HG03571 (cell line): ENCODE measurements around the gene ETFDH.
"Not testable (repeated sequence)": the region's sequence is repeated elsewhere in the genome, so short reads cannot be mapped to it uniquely, and the experiment has no call there.

Experiments used
- ATAC-seq: cut with Tn5 transposase; IDR thresholded peaks from one replicate; pipeline ENCODE4 v1.9.1; 2021; ENCODE audit not compliant: unreplicated experiment

ETFDH gene

DNA sequence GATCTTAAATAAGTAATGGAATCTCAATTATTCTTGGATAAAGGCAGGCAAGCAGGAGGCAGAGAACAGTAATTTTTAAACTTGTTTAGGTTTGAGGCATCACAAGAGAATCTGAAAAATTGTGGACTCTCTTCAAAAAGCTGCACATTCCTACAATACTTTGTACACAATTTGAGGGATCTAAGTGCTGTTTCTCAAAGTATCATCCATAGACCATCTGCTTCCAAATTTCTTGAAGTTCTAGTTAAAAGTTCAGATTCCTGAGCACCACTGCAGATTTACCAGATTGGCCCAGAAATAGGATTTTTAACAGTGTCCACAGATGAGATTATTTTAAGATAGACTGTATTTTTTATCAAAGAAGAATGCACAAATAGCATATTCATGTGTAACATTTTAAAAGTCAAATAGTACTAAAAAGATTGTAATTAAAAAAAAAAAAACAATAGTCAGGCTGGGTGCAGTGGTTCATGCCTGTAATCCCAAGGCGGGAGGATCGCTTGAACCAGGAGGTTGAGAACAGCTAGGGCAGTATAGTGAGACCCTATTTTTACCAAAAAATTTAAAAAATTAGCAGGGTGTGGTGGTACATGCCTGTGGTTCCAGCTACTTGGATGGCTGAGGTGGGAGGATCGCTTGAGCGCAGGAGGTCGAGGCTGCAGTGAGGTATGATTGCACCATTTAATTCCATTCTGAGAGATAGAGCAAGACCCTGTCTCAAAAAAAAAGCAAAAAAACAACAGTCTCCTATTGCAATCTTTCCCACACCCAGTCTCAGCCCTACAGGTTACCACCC lies 82.5 kb downstream of the ETFDH start:
- no peak for ATAC-seq

GRCh38 chr4:158755819-158756218 lies 83.7 kb downstream of the ETFDH start:
- not testable (repeated sequence) for ATAC-seq

DNA sequence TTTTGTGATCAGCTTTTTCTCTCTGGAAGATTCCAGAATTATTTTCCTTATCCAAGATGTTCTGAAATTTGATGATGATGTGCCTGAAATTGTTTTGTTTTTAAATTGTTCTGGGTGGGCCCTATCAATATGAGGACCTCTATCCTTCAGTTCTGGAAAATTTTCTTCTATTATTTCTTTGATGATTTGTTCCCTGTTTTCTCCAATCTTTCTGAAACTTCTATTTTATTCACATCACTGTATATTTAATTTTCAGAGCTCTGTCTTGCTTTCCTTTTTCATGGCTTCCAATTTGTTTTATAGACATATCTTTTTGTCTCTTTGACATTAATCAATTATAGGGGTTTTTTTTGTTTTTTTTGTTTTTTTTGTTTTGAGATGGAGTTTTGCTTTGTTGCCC lies 84.5 kb downstream of the ETFDH start:
- no peak for ATAC-seq

DNA sequence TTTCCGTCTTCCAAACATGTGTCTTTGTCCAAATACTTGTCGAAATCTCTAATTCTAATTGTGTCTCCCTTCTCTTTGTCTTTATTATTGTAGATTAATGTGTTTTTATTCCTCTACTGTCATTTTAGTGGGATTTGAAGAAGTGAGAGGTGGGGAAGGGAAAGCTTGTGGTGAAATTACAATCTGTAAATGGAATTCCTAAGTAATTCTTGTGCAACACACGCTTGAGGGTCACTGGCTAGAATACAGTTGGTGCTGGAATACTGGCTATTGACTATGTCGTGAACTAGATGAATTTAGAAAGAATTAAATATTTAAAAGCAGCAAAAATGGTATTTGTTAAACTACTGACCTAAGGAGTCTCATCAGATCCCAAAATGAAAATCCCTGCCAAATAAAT lies 86.0 kb downstream of the ETFDH start:
- ATAC-seq: no peak

DNA sequence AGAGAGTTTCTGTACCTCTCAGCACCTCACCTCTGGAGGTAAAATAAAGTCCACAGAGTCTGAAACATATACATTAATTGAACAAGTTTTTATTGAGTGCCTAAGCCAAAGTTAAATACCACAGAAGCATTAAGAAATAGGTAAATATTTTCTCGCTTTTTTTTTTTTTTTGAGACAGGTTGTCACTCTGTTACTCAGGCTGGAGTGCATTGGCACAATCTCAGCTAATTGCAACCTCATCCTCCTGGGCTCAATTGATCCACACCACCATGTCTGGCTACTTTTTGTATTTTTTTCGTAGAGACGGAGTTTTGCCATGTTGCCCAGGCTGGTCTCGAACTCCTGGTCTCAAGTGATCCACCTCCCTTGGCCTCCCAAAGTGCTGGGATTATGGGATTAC lies 86.6 kb downstream of the ETFDH start:
- ATAC-seq: no peak
